Breast epithelium (tissue), 4 donors: ENCODE results near the gene FBN2. TPM values are rescaled to one million over a fixed set of nuclear protein-coding genes. Genes with fewer than 3 reads are reported as not detected.

ENCODE experiments used
- DNase-seq, 2 donors: peaks; one replicate each; pipeline ENCODE4 v3.0.0-alpha.2; 2019; ENCODE audit warnings: low spot score in 2 of 2
- H3K27ac ChIP-seq, 2 donors: fragments of 200-600 bp; sonication (generic) in 1 of 2; one replicate each; pipeline ENCODE4 v1.5.1; 2016 to 2019; ENCODE audit warnings: mild to moderate bottlenecking in 1 of 2
- H3K27me3 ChIP-seq, 2 donors: fragments of 200-600 bp; sonication (generic) in 1 of 2; one replicate each; pipeline versions ENCODE4 v1.5.1 to v1.6.0; 2017 to 2019; ENCODE audit warnings: control low read depth in 1 of 2, mild to moderate bottlenecking in 1 of 2
- H3K36me3 ChIP-seq: fragments of 200-600 bp; one replicate; pipeline ENCODE4 v1.5.1; 2019
- H3K4me1 ChIP-seq, 2 donors: fragments of 200-600 bp; sonication (generic); one replicate each; pipeline ENCODE4 v1.5.1; 2016 to 2019; ENCODE audit warnings: control low read depth in 1 of 2
- H3K4me3 ChIP-seq, 3 donors: fragments of 200-600 bp; sonication (generic); 1 replicate in 2 of 3; 2 replicates in 1 of 3; pipeline ENCODE4 v1.5.1; 2016 to 2019; ENCODE audit warnings: mild to moderate bottlenecking in 3 of 3, moderate library complexity in 2 of 3
- H3K9me3 ChIP-seq, 2 donors: fragments of 200-600 bp; sonication (generic) in 1 of 2; one replicate each; pipeline ENCODE4 v1.5.1; 2016 to 2019; ENCODE audit warnings: control low read depth in 1 of 2
- POLR2A ChIP-seq: fragments of 450-650 bp; IDR thresholded peaks from one replicate; pipeline ENCODE4 v1.6.1; 2016; ENCODE audit warnings: antibody characterized with exemption, mild to moderate bottlenecking, moderate library complexity
- POLR2AphosphoS5 ChIP-seq, 3 donors: sonication (generic); formaldehyde crosslinking; IDR thresholded peaks; one replicate each; pipeline ENCODE4 v1.6.1; 2017; ENCODE audit warnings: antibody characterized with exemption in 3 of 3
- intact Hi-C: fragments of 100-400 bp; cut with DNase I; formaldehyde crosslinking; loops from one replicate; pipeline ENCODE4 v1.15.1; 2023; ENCODE audit warnings: low total_unique reads
- total RNA-seq, 3 donors: library from RNA; depleted of rRNA; stranded (reverse); fragments of >200 nt; gene quantifications; one replicate each; pipeline ENCODE4 v1.1.0, GENCODE V29; 2016
- TF ChIP-seq, protein P1 (sequence below), 3 donors: fragments of 450-650 bp; IDR thresholded peaks; one replicate each; pipeline ENCODE4 v1.5.1; 2016 to 2017; ENCODE audit warnings: antibody characterized with exemption in 3 of 3, mild to moderate bottlenecking in 3 of 3, moderate library complexity in 3 of 3

FBN2 gene
- total RNA-seq, 3 donors from 2014 or later = 0.88 to 7.5 (median 1.8) TPM

DNA sequence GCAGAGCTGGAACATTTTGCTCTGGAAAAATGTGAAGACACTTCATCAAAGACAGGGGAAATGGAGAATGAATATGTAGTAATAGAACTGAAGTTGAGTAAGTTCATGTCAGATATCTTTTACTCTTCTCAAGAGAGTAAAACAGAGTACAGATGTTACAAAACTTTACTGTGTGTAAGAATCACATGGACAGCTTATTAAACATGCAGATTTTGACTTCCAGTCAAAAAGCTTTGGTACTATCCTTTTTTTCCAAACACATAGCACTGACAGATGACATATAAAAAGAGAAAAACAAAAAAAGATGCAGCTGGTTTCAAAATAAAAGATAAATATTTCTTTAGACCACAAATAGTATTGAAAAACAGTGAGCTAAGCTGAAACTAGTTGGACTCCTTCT lies 115.4 kb downstream of the FBN2 start:
- DNase-seq = no peak
- no peak overlapping the region for H3K27ac ChIP-seq

DNA sequence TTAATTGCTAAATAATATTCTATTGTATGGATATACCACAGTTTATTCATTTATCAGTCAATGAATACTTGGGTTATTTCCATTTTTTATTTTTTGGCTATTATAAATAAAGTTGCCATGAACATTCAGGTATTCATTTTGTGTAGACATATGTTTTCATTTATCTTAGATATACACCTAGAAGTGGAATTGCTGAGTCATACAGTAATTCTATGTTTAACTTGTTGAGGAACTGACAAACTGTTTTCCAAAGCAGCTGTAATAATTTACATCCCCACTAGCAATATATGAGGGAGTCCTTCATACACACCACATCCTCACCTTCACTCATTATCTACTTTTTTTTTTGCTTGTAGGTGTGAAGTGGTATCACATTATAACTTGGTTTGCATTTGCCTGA lies 123.6 kb downstream of the FBN2 start:
- Histone ChIP-seq H3K4me1 (no peaks in the 10 kb centered on the region), H3K9me3 (no peaks in the 10 kb centered on the region), H3K36me3 (no peaks in the 10 kb centered on the region), H3K27me3 (no peaks in the 10 kb centered on the region), H3K4me3 (no peak overlapping the region), H3K27ac (no peak overlapping the region)
- DNase-seq = no peak
- TF ChIP-seq POLR2A (no peak), POLR2AphosphoS5 (IDR thresholded peaks at IDR 0.05) (no peak)
- TF ChIP-seq, protein P1, sequence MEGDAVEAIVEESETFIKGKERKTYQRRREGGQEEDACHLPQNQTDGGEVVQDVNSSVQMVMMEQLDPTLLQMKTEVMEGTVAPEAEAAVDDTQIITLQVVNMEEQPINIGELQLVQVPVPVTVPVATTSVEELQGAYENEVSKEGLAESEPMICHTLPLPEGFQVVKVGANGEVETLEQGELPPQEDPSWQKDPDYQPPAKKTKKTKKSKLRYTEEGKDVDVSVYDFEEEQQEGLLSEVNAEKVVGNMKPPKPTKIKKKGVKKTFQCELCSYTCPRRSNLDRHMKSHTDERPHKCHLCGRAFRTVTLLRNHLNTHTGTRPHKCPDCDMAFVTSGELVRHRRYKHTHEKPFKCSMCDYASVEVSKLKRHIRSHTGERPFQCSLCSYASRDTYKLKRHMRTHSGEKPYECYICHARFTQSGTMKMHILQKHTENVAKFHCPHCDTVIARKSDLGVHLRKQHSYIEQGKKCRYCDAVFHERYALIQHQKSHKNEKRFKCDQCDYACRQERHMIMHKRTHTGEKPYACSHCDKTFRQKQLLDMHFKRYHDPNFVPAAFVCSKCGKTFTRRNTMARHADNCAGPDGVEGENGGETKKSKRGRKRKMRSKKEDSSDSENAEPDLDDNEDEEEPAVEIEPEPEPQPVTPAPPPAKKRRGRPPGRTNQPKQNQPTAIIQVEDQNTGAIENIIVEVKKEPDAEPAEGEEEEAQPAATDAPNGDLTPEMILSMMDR (IDR thresholded peaks at IDR 0.05) = no peak
- intact Hi-C loops = no loop called here

More for the DNA sequence above, 115.4 kb downstream of the FBN2 start:
- intact Hi-C loops = no loop called here
- no peak for TF ChIP-seq POLR2A
- TF ChIP-seq POLR2AphosphoS5 (IDR thresholded peaks at IDR 0.05) = no peak
- TF ChIP-seq, protein P1 (IDR thresholded peaks at IDR 0.05) = no peak
- H3K4me1 ChIP-seq = no peaks in the 10 kb centered on the region
- H3K36me3 ChIP-seq = no peaks in the 10 kb centered on the region
- no peak overlapping the region for H3K4me3 ChIP-seq
- no peaks in the 10 kb centered on the region for H3K27me3 ChIP-seq
- no peaks in the 10 kb centered on the region for H3K9me3 ChIP-seq

DNA sequence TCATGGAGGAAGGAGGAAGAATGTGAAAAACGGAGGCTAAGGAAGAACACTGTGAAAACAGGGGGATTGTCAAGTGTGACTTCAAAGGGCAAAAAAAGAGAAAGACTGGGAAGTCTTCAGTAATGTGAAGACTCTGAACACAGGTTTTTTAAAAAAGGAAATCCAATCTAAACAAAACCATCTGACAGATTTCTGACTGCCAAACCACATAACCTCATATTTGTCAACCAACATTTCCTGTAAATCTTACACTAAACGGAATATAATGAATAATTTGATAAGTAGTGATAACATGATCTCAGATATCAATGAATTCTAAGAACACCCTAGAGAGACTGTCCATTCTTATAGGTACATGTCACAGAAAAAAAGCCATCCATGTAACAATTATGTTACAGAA lies 124.7 kb downstream of the FBN2 start:
- intact Hi-C loops = no loop called here
- TF ChIP-seq POLR2A (no peak), POLR2AphosphoS5 (IDR thresholded peaks at IDR 0.05) (no peak)
- TF ChIP-seq, protein P1 (IDR thresholded peaks at IDR 0.05) = no peak
- H3K9me3 ChIP-seq = no peaks in the 10 kb centered on the region
- DNase-seq = no peak
- no peak overlapping the region for H3K4me3 ChIP-seq
- H3K27me3 ChIP-seq = no peaks in the 10 kb centered on the region
- no peak overlapping the region for H3K27ac ChIP-seq
- H3K36me3 ChIP-seq = no peaks in the 10 kb centered on the region
- H3K4me1 ChIP-seq = no peaks in the 10 kb centered on the region

DNA sequence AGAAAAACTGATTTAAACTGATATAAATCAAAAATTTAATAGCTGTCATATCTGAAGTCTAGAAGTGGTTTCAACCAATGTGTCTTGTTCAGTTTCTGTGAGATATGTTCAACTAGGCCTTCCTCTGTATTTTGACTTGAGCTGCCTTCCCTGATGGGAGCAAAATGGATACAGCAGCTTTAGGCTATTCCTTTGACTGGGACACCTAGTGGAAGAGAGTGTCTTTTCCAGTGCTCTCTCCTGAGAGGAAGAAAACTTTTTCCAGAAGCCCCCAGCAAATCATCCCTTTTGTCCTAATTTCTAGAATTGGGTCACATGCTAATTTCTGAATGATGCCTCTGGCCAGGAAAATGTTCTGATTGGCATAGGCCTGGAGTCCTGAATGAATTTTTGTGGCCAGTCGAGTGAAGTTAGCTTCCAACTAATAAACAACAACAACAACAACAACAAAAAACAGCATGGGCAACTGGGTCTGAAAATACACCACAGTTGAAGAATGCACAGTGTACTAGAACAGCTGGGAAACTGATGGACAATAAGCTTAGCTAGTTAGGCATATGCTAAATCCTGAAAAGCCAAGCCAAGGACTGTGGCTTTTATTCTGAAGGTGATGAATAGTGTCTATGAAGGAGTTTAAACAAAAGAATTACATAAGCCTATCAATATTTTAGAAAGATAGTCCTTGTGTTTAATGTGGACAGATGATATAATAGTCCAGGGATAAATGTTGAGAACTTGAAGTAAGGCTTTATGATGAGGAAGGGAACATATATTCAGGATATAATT lies 125.7 kb downstream of the FBN2 start:
- H3K9me3 ChIP-seq = no peaks in the 10 kb centered on the region
- H3K27ac ChIP-seq = no peak overlapping the region
- intact Hi-C loops = no loop called here
- TF ChIP-seq POLR2AphosphoS5 (IDR thresholded peaks at IDR 0.05) = no peak
- TF ChIP-seq, protein P1 (IDR thresholded peaks at IDR 0.05) = no peak
- no peak for TF ChIP-seq POLR2A
- no peaks in the 10 kb centered on the region for H3K36me3 ChIP-seq
- no peak overlapping the region for H3K4me3 ChIP-seq
- no peak for DNase-seq
- H3K4me1 ChIP-seq = no peaks in the 10 kb centered on the region
- no peaks in the 10 kb centered on the region for H3K27me3 ChIP-seq

DNA sequence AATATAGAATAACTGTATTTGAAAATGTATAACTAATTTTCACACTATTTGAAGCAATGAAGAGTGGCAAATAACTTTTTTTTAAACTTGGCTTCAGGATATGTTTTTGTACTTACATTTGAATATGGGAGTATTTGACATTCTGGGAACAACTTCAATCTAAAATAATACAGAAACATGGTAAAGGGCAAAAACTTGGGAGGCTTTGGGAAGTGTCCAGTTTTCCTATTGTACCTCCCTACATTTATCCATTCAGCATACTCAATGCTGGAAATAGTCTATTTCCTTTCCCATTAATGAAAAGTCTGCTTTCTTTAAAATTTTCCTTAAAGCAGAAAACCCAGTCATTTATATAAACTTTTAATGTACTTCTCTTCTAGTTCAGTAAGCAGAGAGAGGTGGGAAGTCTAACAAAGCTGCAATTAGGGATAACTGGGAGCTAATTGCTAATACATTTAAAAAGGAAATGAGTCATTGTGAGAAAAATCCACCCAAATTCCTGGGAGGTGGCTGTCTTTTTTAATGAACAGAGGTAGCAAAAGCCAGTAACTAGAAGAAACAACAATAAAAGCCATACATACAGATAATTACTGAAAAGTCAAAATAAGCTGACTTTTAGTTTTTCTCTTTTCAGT lies 128.8 kb downstream of the FBN2 start:
- no peak overlapping the region for H3K27ac ChIP-seq

More for the DNA sequence above, 128.8 kb downstream of the FBN2 start:
- Histone ChIP-seq H3K4me3 (no peak overlapping the region), H3K9me3 (no peaks in the 10 kb centered on the region), H3K4me1 (no peaks in the 10 kb centered on the region), H3K27me3 (no peaks in the 10 kb centered on the region), H3K36me3 (no peaks in the 10 kb centered on the region)
- intact Hi-C loops = no loop called here
- TF ChIP-seq POLR2AphosphoS5 (IDR thresholded peaks at IDR 0.05) (no peak), POLR2A (no peak)
- TF ChIP-seq, protein P1 (IDR thresholded peaks at IDR 0.05) = no peak
- no peak for DNase-seq
